ENCODE data around the gene IFNA8. TPM values are rescaled to one million over a fixed set of nuclear protein-coding genes. Genes with fewer than 3 reads are reported as not detected.
"Not testable (repeated sequence)": the region's sequence is repeated elsewhere in the genome, so short reads cannot be mapped to it uniquely, and the experiment has no call there.

Gene IFNA8
- not detected for polyA plus RNA-seq (ENCODE audit: insufficient read length)

- DNase-seq, result no peak
These were observed at the start of gene IFNA8 for GRCh38 chr9:21408817-21409216. IFNA8 (plus strand) TSS chr9:21409117; CDS start chr9:21409177, 60 bp downstream.

GRCh38 chr9:21362287-21362686 lies 46.6 kb upstream of the IFNA8 start:
- DNase-seq, result no peak

- not testable (repeated sequence) for DNase-seq
These were observed 41.7 kb upstream of the IFNA8 start for GRCh38 chr9:21367169-21367568.

GRCh38 chr9:21367957-21368356 lies 41.0 kb upstream of the IFNA8 start, which contains the start of gene IFNA13:
IFNA13 (minus strand) TSS chr9:21368057; CDS start chr9:21368010, 47 bp downstream.
- DNase-seq, result no peak

- not testable (repeated sequence) for DNase-seq
These were observed 37.5 kb upstream of the IFNA8 start for GRCh38 chr9:21371467-21371866.

GRCh38 chr9:21381448-21382339 lies 27.2 kb upstream of the IFNA8 start:
- DNase-seq, result no peak

GRCh38 chr9:21383627-21384026 lies 25.3 kb upstream of the IFNA8 start:
- no peak for DNase-seq

- no peak for DNase-seq
These were observed 23.7 kb upstream of the IFNA8 start, which contains the start of gene IFNA2 for GRCh38 chr9:21385131-21385670. IFNA2 (minus strand) TSS chr9:21385398; CDS start chr9:21385329, 69 bp downstream.

- no peak for DNase-seq
These were observed 16.6 kb upstream of the IFNA8 start for GRCh38 chr9:21392270-21392669.

- peak; percentile 26 for DNase-seq
These were observed 12.9 kb upstream of the IFNA8 start for GRCh38 chr9:21395778-21396717.

- DNase-seq, result no peak
These were observed 9.9 kb upstream of the IFNA8 start for GRCh38 chr9:21398955-21399489.

- no peak for DNase-seq
These were observed 9.0 kb upstream of the IFNA8 start for GRCh38 chr9:21399956-21400355.

GRCh38 chr9:21402386-21403251 lies 6.3 kb upstream of the IFNA8 start:
- peak; percentile 23 for DNase-seq

- DNase-seq, result no peak
These were observed 4.8 kb upstream of the IFNA8 start for GRCh38 chr9:21404146-21404545.

- no peak for DNase-seq
These were observed 3.2 kb downstream of the IFNA8 start for GRCh38 chr9:21412107-21412506.

GRCh38 chr9:21413151-21413550 lies 4.2 kb downstream of the IFNA8 start:
- DNase-seq, result no peak

- DNase-seq, result no peak
These were observed 4.7 kb downstream of the IFNA8 start for GRCh38 chr9:21413624-21414023.

GRCh38 chr9:21414220-21414940 lies 5.5 kb downstream of the IFNA8 start:
- DNase-seq, result no peak

- DNase-seq, result no peak
These were observed 6.8 kb downstream of the IFNA8 start for GRCh38 chr9:21415493-21416267.

- DNase-seq, result no peak
These were observed 19.3 kb downstream of the IFNA8 start for GRCh38 chr9:21428235-21428634.
